ENCODE results near the gene NDUFAF5. TPM values are rescaled to one million over a fixed set of nuclear protein-coding genes. Genes with fewer than 3 reads are reported as not detected.

Gene NDUFAF5
- total RNA-seq, 1 experiment from 2014 or later, result 40.2 TPM

DNA sequence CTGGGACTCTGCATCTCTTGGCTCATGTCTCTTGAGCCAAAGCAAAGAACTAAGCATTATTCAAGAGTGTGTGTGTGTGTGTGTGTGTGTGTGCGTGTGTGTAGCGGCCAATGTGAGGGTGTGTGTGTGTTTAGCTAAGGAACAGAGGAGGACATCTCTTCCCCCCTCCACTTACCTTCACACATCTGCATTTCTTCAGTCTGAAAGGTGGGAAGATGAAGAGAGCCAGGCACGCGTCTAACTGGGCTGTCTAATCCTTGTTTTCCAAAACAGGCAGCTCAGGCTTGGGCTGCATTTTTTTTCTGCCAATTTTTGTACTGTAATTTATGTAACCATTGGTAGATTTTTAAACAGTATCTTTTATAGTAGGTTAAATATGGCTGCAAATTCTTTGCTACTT lies 59.5 kb downstream of the NDUFAF5 start:
- Histone ChIP-seq H3K23me2 (ENCODE audit: insufficient read length, low read depth, low read length, poor library complexity, severe bottlenecking) (no peaks in the 10 kb centered on the region), H3K27ac (ENCODE audit: insufficient read length, low read depth, low read length) (no peak overlapping the region), H4K8ac (replicated peaks; ENCODE audit: insufficient read length, low read depth, low read length) (no peak overlapping the region), H3K4me2 (ENCODE audit: insufficient read depth, insufficient read length, low read length) (no peak overlapping the region), H3K4ac (ENCODE audit: low read depth, low read length) (no peak overlapping the region), H3K79me2 (ENCODE audit: insufficient read depth, low read length) (no peaks in the 10 kb centered on the region), H4K91ac (ENCODE audit: insufficient read length, low read depth, low read length) (no peak overlapping the region), H3K27me3 (ENCODE audit: insufficient read depth, low read length) (no peaks in the 10 kb centered on the region), H4K5ac (ENCODE audit: insufficient read length, low read depth, low read length) (no peak overlapping the region), H2BK12ac (ENCODE audit: insufficient read length, low read depth, low read length) (no peak overlapping the region), H3T11ph (ENCODE audit: low read length) (no peak overlapping the region), H2BK20ac (ENCODE audit: low read depth, low read length, poor library complexity, severe bottlenecking) (no peak overlapping the region), H2BK15ac (ENCODE audit: low read depth, low read length) (no peak overlapping the region), H3K9me3 (ENCODE audit: control insufficient read depth, low read depth, low read length) (no peaks in the 10 kb centered on the region), H3K79me1 (ENCODE audit: insufficient read depth, low read depth, low read length, poor library complexity, severe bottlenecking) (no peaks in the 10 kb centered on the region), H3K9ac (ENCODE audit: extremely low read depth, insufficient read length, low read length) (no peak overlapping the region), H2AK5ac (ENCODE audit: insufficient read length, low read length) (no peak overlapping the region), H2BK120ac (ENCODE audit: low read depth, low read length, poor library complexity, severe bottlenecking) (no peak overlapping the region), H3K4me1 (ENCODE audit: insufficient read depth, low read length) (no peaks in the 10 kb centered on the region), H3K56ac (ENCODE audit: insufficient read length, low read depth, low read length) (no peak overlapping the region), H3K14ac (ENCODE audit: insufficient read depth, low read length) (no peak overlapping the region), H3K18ac (ENCODE audit: insufficient read length, low read depth, low read length) (no peak overlapping the region), H2BK5ac (ENCODE audit: insufficient read length, low read length) (no peak overlapping the region), H4K20me1 (ENCODE audit: control insufficient read depth, insufficient read depth, insufficient read length) (no peaks in the 10 kb centered on the region), H2AFZ (ENCODE audit: low read length) (no peak overlapping the region), H3K23ac (ENCODE audit: insufficient read length, low read depth, low read length) (no peak overlapping the region)
- TF ChIP-seq, protein P1, sequence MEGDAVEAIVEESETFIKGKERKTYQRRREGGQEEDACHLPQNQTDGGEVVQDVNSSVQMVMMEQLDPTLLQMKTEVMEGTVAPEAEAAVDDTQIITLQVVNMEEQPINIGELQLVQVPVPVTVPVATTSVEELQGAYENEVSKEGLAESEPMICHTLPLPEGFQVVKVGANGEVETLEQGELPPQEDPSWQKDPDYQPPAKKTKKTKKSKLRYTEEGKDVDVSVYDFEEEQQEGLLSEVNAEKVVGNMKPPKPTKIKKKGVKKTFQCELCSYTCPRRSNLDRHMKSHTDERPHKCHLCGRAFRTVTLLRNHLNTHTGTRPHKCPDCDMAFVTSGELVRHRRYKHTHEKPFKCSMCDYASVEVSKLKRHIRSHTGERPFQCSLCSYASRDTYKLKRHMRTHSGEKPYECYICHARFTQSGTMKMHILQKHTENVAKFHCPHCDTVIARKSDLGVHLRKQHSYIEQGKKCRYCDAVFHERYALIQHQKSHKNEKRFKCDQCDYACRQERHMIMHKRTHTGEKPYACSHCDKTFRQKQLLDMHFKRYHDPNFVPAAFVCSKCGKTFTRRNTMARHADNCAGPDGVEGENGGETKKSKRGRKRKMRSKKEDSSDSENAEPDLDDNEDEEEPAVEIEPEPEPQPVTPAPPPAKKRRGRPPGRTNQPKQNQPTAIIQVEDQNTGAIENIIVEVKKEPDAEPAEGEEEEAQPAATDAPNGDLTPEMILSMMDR (conservative IDR thresholded peaks at IDR 0.05), result no peak
- Mint-ChIP-seq H3K4me1 (no peaks in the 10 kb centered on the region), H3K27ac (peak overlapping the region in 1 of 3 experiments; percentile 72; a peak in 1 of 7 replicates), H3K4me3 (no peak overlapping the region), H3K36me3 (ENCODE audit: insufficient read depth in 1 of 3, low read depth in 3 of 3) (no peaks in the 10 kb centered on the region), H3K9me3 (no peaks in the 10 kb centered on the region; a peak in 1 of 5 replicates), H3K27me3 (ENCODE audit: low read depth) (peaks cover 4% of the 10 kb centered on the region)
- no CpG with 5 or more reads among the region's 4 CpGs for WGBS (ENCODE audit: extremely low coverage, insufficient read length, low lambda C conversion rate)
- no peak for DNase-seq

Data from H9 (cell line).